Measurements from ENCODE around the gene JUN. TPM values are rescaled to one million over a fixed set of nuclear protein-coding genes. Genes with fewer than 3 reads are reported as not detected.

Gene JUN
- polyA plus RNA-seq, 1 of the 3 experiments (the other 2 are of a cell fraction) = 66.5 TPM

- Histone ChIP-seq H3K4me1 (ENCODE audit: control insufficient read depth in 1 of 2, insufficient read depth in 2 of 2, low read depth in 1 of 2, low read length in 1 of 2) (peaks cover 5 to 7% of the 10 kb centered on the region in 2 experiments; a peak in 2 of 4 replicates), H2AFZ (ENCODE audit: low read depth) (no peak overlapping the region), H3K27me3 (ENCODE audit: insufficient read depth) (no peaks in the 10 kb centered on the region), H3K79me2 (ENCODE audit: insufficient read depth) (no peaks in the 10 kb centered on the region; the same call in 1 of the 2 replicates), H3K4me3 (ENCODE audit: low read depth in 2 of 2, low read length in 1 of 2) (no peak overlapping the region), H3K9me2 (no peaks in the 10 kb centered on the region), H3K36me3 (replicated peaks in 1 of 2; ENCODE audit: control insufficient read depth in 1 of 2, insufficient read depth in 2 of 2, low read length in 1 of 2) (no peaks in the 10 kb centered on the region), H3K4me2 (no peak overlapping the region), H3K9me3 (no peaks in the 10 kb centered on the region), H4K20me1 (ENCODE audit: insufficient read depth) (no peaks in the 10 kb centered on the region), H3K9ac (no peak overlapping the region), H3F3A (replicated peaks; ENCODE audit: insufficient read depth) (no peaks in the 10 kb centered on the region), H3K27ac (ENCODE audit: low read depth in 2 of 2, low read length in 1 of 2) (no peak overlapping the region)
- TF ChIP-seq CHD2 (IDR thresholded peaks at IDR 0.05; ENCODE audit: low read length, partially characterized antibody) = no peak
- no peak for TF ChIP-seq JUND (IDR thresholded peaks at IDR 0.05)
- TF ChIP-seq NRF1 (IDR thresholded peaks at IDR 0.05; ENCODE audit: low read depth, low read length) = no peak
- no peak for TF ChIP-seq EZH2phosphoT487 (IDR thresholded peaks at IDR 0.05; ENCODE audit: borderline replicate concordance, low read depth)
- no peak for TF ChIP-seq POLR2AphosphoS5 (IDR thresholded peaks at IDR 0.05; ENCODE audit: low read depth, low read length)
- TF ChIP-seq PBX3 (IDR thresholded peaks at IDR 0.05) = no peak
- TF ChIP-seq USF2 (IDR thresholded peaks at IDR 0.05; ENCODE audit: borderline replicate concordance, low read depth, low read length) = no peak
- no peak for TF ChIP-seq SMC3 (IDR thresholded peaks at IDR 0.05; ENCODE audit: low read depth, low read length)
- no peak for TF ChIP-seq RAD21 (IDR thresholded peaks at IDR 0.05; ENCODE audit: low read length)
- no peak for TF ChIP-seq RFX5 (IDR thresholded peaks at IDR 0.05; ENCODE audit: low read length)
- TF ChIP-seq TCF12 (IDR thresholded peaks at IDR 0.05) = no peak
- no peak for TF ChIP-seq EP300 (IDR thresholded peaks at IDR 0.05; ENCODE audit: borderline replicate concordance in 1 of 2, low read depth in 1 of 2, low read length in 1 of 2)
- no peak for TF ChIP-seq MEF2A (IDR thresholded peaks at IDR 0.05; ENCODE audit: borderline replicate concordance, low read depth)
- TF ChIP-seq REST (IDR thresholded peaks at IDR 0.05; ENCODE audit: low read depth, low read length) = no peak
- ChIA-PET POLR2A (no interaction called here), CTCF (interaction anchor here (1.0 kb wide), 1 partner anchor 970 kb away, joined by 3 read pairs; no protein-coding TSS in a partner anchor)
- no peak for DNase-seq
- 84% methylated on average over 6 of the region's 6 CpGs for WGBS (ENCODE audit: low lambda C conversion rate)
Measured at GRCh38 chr1:58789322-58789856, 5.5 kb upstream of the JUN start.

All from SK-N-SH (cell line).